Measurements from ENCODE around the gene DAZAP2. TPM values are rescaled to one million over a fixed set of nuclear protein-coding genes. Genes with fewer than 3 reads are reported as not detected.
A peak's percentile ranks its signal among the peaks of the same experiment; 100 is the strongest.

DAZAP2 gene
- total and polyA plus RNA-seq, 2 experiments from 2014 or later: 145 to 216 TPM

- in situ Hi-C loops (cut with MboI): no loop called here
- H3K4me1 ChIP-seq (ENCODE audit: insufficient read depth): peaks cover 27% of the 10 kb centered on the region
- no peaks in the 10 kb centered on the region for H3K9me3 ChIP-seq (ENCODE audit: low read depth)
- H3F3A ChIP-seq (ENCODE audit: insufficient read depth): peaks cover 33% of the 10 kb centered on the region; the same call in 1 of the 2 replicates
- peaks cover 53% of the 10 kb centered on the region for H3K36me3 ChIP-seq (ENCODE audit: low read depth)
- no peak overlapping the region for H3K4me2 ChIP-seq (ENCODE audit: unreplicated experiment)
- no peaks in the 10 kb centered on the region for H4K20me1 ChIP-seq (ENCODE audit: insufficient read depth)
- no peaks in the 10 kb centered on the region for H3K9me2 ChIP-seq (ENCODE audit: insufficient read depth)
- H3K79me2 ChIP-seq (ENCODE audit: insufficient read depth): peaks cover 80% of the 10 kb centered on the region
- H3K27ac ChIP-seq: no peak overlapping the region
- DNase-seq: peak; percentile 33
- no peak overlapping the region for H2AFZ ChIP-seq
- WGBS, 2 experiments (ENCODE audit: low coverage in 1 of 2, low lambda C conversion rate in 2 of 2, missing lambda C conversion rate in 2 of 2): 91 to 97% methylated on average over 4 of the region's 4 CpGs
- H3K4me3 ChIP-seq: no peak overlapping the region
- H3K27me3 ChIP-seq (replicated peaks; ENCODE audit: insufficient read depth): no peaks in the 10 kb centered on the region
- no peak for TF ChIP-seq EZH2phosphoT487 (IDR thresholded peaks at IDR 0.05; ENCODE audit: insufficient read depth, low read depth)
- TF ChIP-seq EZH2 (IDR thresholded peaks at IDR 0.05; ENCODE audit: insufficient read depth, poor library complexity, severe bottlenecking): no peak
- H3K9ac ChIP-seq: no peak overlapping the region
Measured at GRCh38 chr12:51244269-51244668, 5.6 kb downstream of the DAZAP2 start.

- in situ Hi-C loops (cut with MboI): no loop called here
- DNase-seq: no peak
- no peaks in the 10 kb centered on the region for H3K9me3 ChIP-seq (ENCODE audit: low read depth)
- no peaks in the 10 kb centered on the region for H3K9me2 ChIP-seq (ENCODE audit: insufficient read depth)
- H3K4me3 ChIP-seq: no peak overlapping the region
- peaks cover 22% of the 10 kb centered on the region for H3K4me1 ChIP-seq (ENCODE audit: insufficient read depth)
- peak overlapping the region; percentile 10; the same call in 1 of the 2 replicates for H3K27ac ChIP-seq
- no peak overlapping the region for H3K9ac ChIP-seq
- H3K27me3 ChIP-seq (replicated peaks; ENCODE audit: insufficient read depth): no peaks in the 10 kb centered on the region
- 87 to 88% methylated on average over 11 of the region's 11 CpGs for WGBS, 2 experiments (ENCODE audit: low coverage in 1 of 2, low lambda C conversion rate in 2 of 2, missing lambda C conversion rate in 2 of 2)
- TF ChIP-seq EZH2phosphoT487 (IDR thresholded peaks at IDR 0.05; ENCODE audit: insufficient read depth, low read depth): no peak
- TF ChIP-seq EZH2 (IDR thresholded peaks at IDR 0.05; ENCODE audit: insufficient read depth, poor library complexity, severe bottlenecking): no peak
- peaks cover 51% of the 10 kb centered on the region for H3K36me3 ChIP-seq (ENCODE audit: low read depth)
- H3K4me2 ChIP-seq (ENCODE audit: unreplicated experiment): no peak overlapping the region
- peaks cover 77% of the 10 kb centered on the region for H3K79me2 ChIP-seq (ENCODE audit: insufficient read depth)
- H3F3A ChIP-seq (ENCODE audit: insufficient read depth): peaks cover 27% of the 10 kb centered on the region; the same call in 1 of the 2 replicates
- H2AFZ ChIP-seq: 0 out of 2 replicates have a peak overlapping the region, but pooled peaks have one; percentile 31
- no peaks in the 10 kb centered on the region for H4K20me1 ChIP-seq (ENCODE audit: insufficient read depth)
Measured at GRCh38 chr12:51245476-51246253, 7.0 kb downstream of the DAZAP2 start.

- no peaks in the 10 kb centered on the region for H4K20me1 ChIP-seq (ENCODE audit: insufficient read depth)
- H3K27ac ChIP-seq: peak overlapping the region; percentile 10; the same call in 1 of the 2 replicates
- H3K4me2 ChIP-seq (ENCODE audit: unreplicated experiment): no peak overlapping the region
- 0 out of 2 replicates have a peak overlapping the region, but pooled peaks have one; percentile 31 for H2AFZ ChIP-seq
- 55% methylated on average over 7 of the region's 7 CpGs for WGBS, 2 experiments (ENCODE audit: low coverage in 1 of 2, low lambda C conversion rate in 2 of 2, missing lambda C conversion rate in 2 of 2)
- peak; percentile 21 for DNase-seq
- H3K27me3 ChIP-seq (replicated peaks; ENCODE audit: insufficient read depth): no peaks in the 10 kb centered on the region
- peak overlapping the region; percentile 21; the same call in 1 of the 2 replicates for H3K9ac ChIP-seq
- H3K79me2 ChIP-seq (ENCODE audit: insufficient read depth): peaks cover 73% of the 10 kb centered on the region
- H3K36me3 ChIP-seq (ENCODE audit: low read depth): peaks cover 49% of the 10 kb centered on the region
- no peak overlapping the region for H3K4me3 ChIP-seq
- no peaks in the 10 kb centered on the region for H3K9me3 ChIP-seq (ENCODE audit: low read depth)
- in situ Hi-C loops (cut with MboI): no loop called here
- peaks cover 15% of the 10 kb centered on the region for H3K4me1 ChIP-seq (ENCODE audit: insufficient read depth)
- peaks cover 22% of the 10 kb centered on the region; the same call in 1 of the 2 replicates for H3F3A ChIP-seq (ENCODE audit: insufficient read depth)
- TF ChIP-seq EZH2phosphoT487 (IDR thresholded peaks at IDR 0.05; ENCODE audit: insufficient read depth, low read depth): no peak
- TF ChIP-seq EZH2 (IDR thresholded peaks at IDR 0.05; ENCODE audit: insufficient read depth, poor library complexity, severe bottlenecking): no peak
- no peaks in the 10 kb centered on the region for H3K9me2 ChIP-seq (ENCODE audit: insufficient read depth)
Measured at GRCh38 chr12:51246254-51246853, 7.7 kb downstream of the DAZAP2 start.

- Histone ChIP-seq H3K4me2 (ENCODE audit: unreplicated experiment) (no peak overlapping the region), H3K9me2 (ENCODE audit: insufficient read depth) (no peaks in the 10 kb centered on the region), H3K4me1 (ENCODE audit: insufficient read depth) (peaks cover 13% of the 10 kb centered on the region; the same call in 1 of the 2 replicates), H4K20me1 (ENCODE audit: insufficient read depth) (no peaks in the 10 kb centered on the region), H3K9ac (no peak overlapping the region), H3K79me2 (ENCODE audit: insufficient read depth) (peaks cover 72% of the 10 kb centered on the region), H3K36me3 (ENCODE audit: low read depth) (peaks cover 39% of the 10 kb centered on the region), H3F3A (ENCODE audit: insufficient read depth) (peaks cover 19% of the 10 kb centered on the region; the same call in 1 of the 2 replicates), H3K9me3 (ENCODE audit: low read depth) (no peaks in the 10 kb centered on the region), H3K4me3 (no peak overlapping the region), H2AFZ (no peak overlapping the region), H3K27ac (no peak overlapping the region), H3K27me3 (replicated peaks; ENCODE audit: insufficient read depth) (no peaks in the 10 kb centered on the region)
- 72 to 74% methylated on average over 14 of the region's 14 CpGs for WGBS, 2 experiments (ENCODE audit: low coverage in 1 of 2, low lambda C conversion rate in 2 of 2, missing lambda C conversion rate in 2 of 2)
- in situ Hi-C loops (cut with MboI): no loop called here
- TF ChIP-seq EZH2phosphoT487 (IDR thresholded peaks at IDR 0.05; ENCODE audit: insufficient read depth, low read depth) (no peak), EZH2 (IDR thresholded peaks at IDR 0.05; ENCODE audit: insufficient read depth, poor library complexity, severe bottlenecking) (no peak)
- no peak for DNase-seq
Measured at GRCh38 chr12:51247523-51248206, 9.0 kb downstream of the DAZAP2 start.

All from GM23248 (cell line).